Fibroblast of lung (primary cell): ENCODE results near the gene HACD2.

Experiments used
- CTCF ChIP-seq, 2 donors: IDR thresholded peaks in 1 of 2; conservative IDR thresholded peaks in 1 of 2; 1 replicate in 1 of 2; 2 replicates in 1 of 2; pipeline ENCODE4 v1.5.1; 2011 to 2012; ENCODE audit warnings: low read length in 2 of 2, control low read depth in 1 of 2, inconsistent platforms in 1 of 2, low read depth in 1 of 2, mild to moderate bottlenecking in 1 of 2
- EZH2 ChIP-seq: IDR thresholded peaks from 2 replicates; pipeline ENCODE4 v1.5.1; 2012; ENCODE audit warnings: low read length, control low read depth, mild to moderate bottlenecking; ENCODE audit errors: missing control alignments

DNA sequence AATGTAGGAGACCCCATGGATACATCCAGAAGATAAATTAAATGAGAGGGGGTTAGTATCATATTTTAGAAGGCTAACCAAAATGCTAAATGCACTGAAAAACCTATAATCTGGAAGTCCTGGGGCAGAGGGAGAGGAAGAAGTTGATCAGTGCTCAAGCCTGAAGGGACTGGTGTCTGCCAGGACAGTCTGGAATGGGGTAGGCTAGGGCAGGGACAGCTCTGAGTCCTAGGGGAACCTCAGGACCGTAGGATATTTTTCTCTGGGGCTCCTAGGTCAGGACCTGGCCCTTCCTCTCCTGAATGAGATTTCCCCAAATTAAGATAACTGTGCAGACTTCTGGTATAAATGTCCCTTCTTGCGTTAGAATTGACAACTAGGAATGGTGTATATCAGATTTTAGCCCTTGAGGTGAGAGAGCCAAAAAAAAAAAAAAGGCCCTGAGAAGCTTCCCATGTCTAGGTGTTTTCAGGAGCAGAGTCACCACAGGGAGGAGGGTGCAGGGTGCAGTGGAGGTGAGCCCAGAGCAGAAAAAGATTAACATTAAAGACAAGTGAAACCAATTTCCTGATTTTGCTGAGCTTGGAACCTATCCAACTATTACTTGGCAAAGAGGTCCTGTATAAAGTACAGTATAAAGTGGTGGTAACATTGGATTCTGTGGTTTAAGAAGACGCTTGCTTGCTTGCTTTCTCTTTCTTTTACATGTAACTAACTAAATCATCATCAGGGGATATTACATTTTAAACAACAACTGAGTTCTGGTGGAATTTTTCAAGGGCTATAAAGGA, 63.5 kb downstream of the HACD2 start:
- TF ChIP-seq EZH2 (no peak), CTCF (conservative IDR thresholded peaks at IDR 0.05 in 1 of 2, IDR thresholded peaks at IDR 0.05 in 1 of 2; ENCODE audit: low read depth in 1 of 2, low read length in 2 of 2) (no peak)
